Measurements from ENCODE around the gene GEN1.
A peak's percentile ranks its signal among the peaks of the same experiment; 100 is the strongest.

The GEN1 gene

GRCh38 chr2:17814601-17815000 is 60.7 kb downstream of the GEN1 start:
- H4K8ac ChIP-seq (ENCODE audit: low read depth, low read length) = no peak overlapping the region
- H2BK5ac ChIP-seq (ENCODE audit: low read depth, low read length, poor library complexity) = no peak overlapping the region
- H3K4me2 ChIP-seq (ENCODE audit: low read length) = no peak overlapping the region
- no peak overlapping the region for H4K12ac ChIP-seq (ENCODE audit: low read depth, low read length)
- H2BK12ac ChIP-seq (ENCODE audit: low read length) = no peak overlapping the region
- no peak overlapping the region for H4K91ac ChIP-seq (ENCODE audit: low read depth, low read length)
- H2AK5ac ChIP-seq (ENCODE audit: low read length) = no peak overlapping the region
- no peaks in the 10 kb centered on the region for H3K27me3 ChIP-seq (ENCODE audit: insufficient read depth, low read length)
- H3K27ac ChIP-seq (ENCODE audit: low read depth, low read length) = no peak overlapping the region
- H3K14ac ChIP-seq (ENCODE audit: low read length) = no peak overlapping the region
- H2BK120ac ChIP-seq (ENCODE audit: insufficient read depth, low read length, poor library complexity) = no peak overlapping the region
- H3K18ac ChIP-seq (ENCODE audit: low read length) = no peak overlapping the region
- no CpG with 5 or more reads among the region's 1 CpG for WGBS (ENCODE audit: extremely low coverage, insufficient coverage, insufficient read length)
- no peak for DNase-seq
- H3K79me1 ChIP-seq (ENCODE audit: low read length) = peaks cover 2% of the 10 kb centered on the region
- H2AFZ ChIP-seq (ENCODE audit: insufficient read depth, low read length, poor library complexity) = no peak overlapping the region
- H3K23ac ChIP-seq (ENCODE audit: low read length) = no peak overlapping the region
- H3K9me3 ChIP-seq (ENCODE audit: insufficient read depth, low read depth, low read length) = no peaks in the 10 kb centered on the region
- H3K4me3 ChIP-seq (ENCODE audit: low read depth, low read length) = no peak overlapping the region
- no peak overlapping the region for H3K4ac ChIP-seq (ENCODE audit: low read depth, low read length)
- H3K9ac ChIP-seq (ENCODE audit: low read length) = no peak overlapping the region
- no peaks in the 10 kb centered on the region for H3K79me2 ChIP-seq (ENCODE audit: control insufficient read depth, insufficient read depth, low read length, poor library complexity)
- no peaks in the 10 kb centered on the region for H3K36me3 ChIP-seq (ENCODE audit: control insufficient read depth in 1 of 2, insufficient read depth in 2 of 2, low read length in 2 of 2)
- no peaks in the 10 kb centered on the region for H3K4me1 ChIP-seq (ENCODE audit: control insufficient read depth in 1 of 2, insufficient read depth in 2 of 2, low read length in 2 of 2)

- H4K91ac ChIP-seq (ENCODE audit: low read depth, low read length) = peak overlapping the region; percentile 81
- H3K18ac ChIP-seq (ENCODE audit: low read length) = no peak overlapping the region
- H2AK5ac ChIP-seq (ENCODE audit: low read length) = no peak overlapping the region
- H3K27ac ChIP-seq (ENCODE audit: low read depth, low read length) = no peak overlapping the region
- peak overlapping the region; percentile 63 for H3K14ac ChIP-seq (ENCODE audit: low read length)
- no peaks in the 10 kb centered on the region for H3K4me1 ChIP-seq (ENCODE audit: control insufficient read depth in 1 of 2, insufficient read depth in 2 of 2, low read length in 2 of 2)
- no peak overlapping the region for H2AFZ ChIP-seq (ENCODE audit: insufficient read depth, low read length, poor library complexity)
- no peak overlapping the region for H3K4ac ChIP-seq (ENCODE audit: low read depth, low read length)
- H4K8ac ChIP-seq (ENCODE audit: low read depth, low read length) = peak overlapping the region; percentile 68
- H4K12ac ChIP-seq (ENCODE audit: low read depth, low read length) = peak overlapping the region; percentile 70
- no peak overlapping the region for H2BK12ac ChIP-seq (ENCODE audit: low read length)
- DNase-seq = no peak
- no peaks in the 10 kb centered on the region for H3K79me2 ChIP-seq (ENCODE audit: control insufficient read depth, insufficient read depth, low read length, poor library complexity)
- H3K9ac ChIP-seq (ENCODE audit: low read length) = no peak overlapping the region
- peaks cover 2% of the 10 kb centered on the region for H3K79me1 ChIP-seq (ENCODE audit: low read length)
- no peak overlapping the region for H3K4me2 ChIP-seq (ENCODE audit: low read length)
- peak overlapping the region; percentile 35 for H2BK120ac ChIP-seq (ENCODE audit: insufficient read depth, low read length, poor library complexity)
- no peaks in the 10 kb centered on the region for H3K9me3 ChIP-seq (ENCODE audit: insufficient read depth, low read depth, low read length)
- no peak overlapping the region for H3K23ac ChIP-seq (ENCODE audit: low read length)
- peak overlapping the region; percentile 22 for H2BK5ac ChIP-seq (ENCODE audit: low read depth, low read length, poor library complexity)
- no CpG with 5 or more reads among the region's 8 CpGs for WGBS (ENCODE audit: extremely low coverage, insufficient coverage, insufficient read length)
- no peaks in the 10 kb centered on the region for H3K27me3 ChIP-seq (ENCODE audit: insufficient read depth, low read length)
- H3K4me3 ChIP-seq (ENCODE audit: low read depth, low read length) = no peak overlapping the region
- H3K36me3 ChIP-seq (ENCODE audit: control insufficient read depth in 1 of 2, insufficient read depth in 2 of 2, low read length in 2 of 2) = no peaks in the 10 kb centered on the region
Measured at GRCh38 chr2:17815468-17816184, 61.7 kb downstream of the GEN1 start.

GRCh38 chr2:17816396-17817245 is 62.7 kb downstream of the GEN1 start, which contains the start of gene MSGN1:
Gene MSGN1 (plus strand): TSS chr2:17816460. CDS start chr2:17816519, 59 bp downstream.
- Histone ChIP-seq H4K91ac (ENCODE audit: low read depth, low read length) (peak within 1 kb of the TSS; percentile 81), H2BK5ac (ENCODE audit: low read depth, low read length, poor library complexity) (peak within 1 kb of the TSS; percentile 22), H2BK120ac (ENCODE audit: insufficient read depth, low read length, poor library complexity) (peak within 1 kb of the TSS; percentile 35), H2AK5ac (ENCODE audit: low read length) (no peak within 1 kb of the TSS), H3K79me1 (ENCODE audit: low read length) (peaks cover 2% of the 10 kb centered on the region), H3K79me2 (ENCODE audit: control insufficient read depth, insufficient read depth, low read length, poor library complexity) (no peaks in the 10 kb centered on the region), H3K4ac (ENCODE audit: low read depth, low read length) (no peak within 1 kb of the TSS), H4K8ac (ENCODE audit: low read depth, low read length) (peak within 1 kb of the TSS; percentile 68), H2BK12ac (ENCODE audit: low read length) (no peak within 1 kb of the TSS), H4K12ac (ENCODE audit: low read depth, low read length) (peak within 1 kb of the TSS; percentile 70), H3K14ac (ENCODE audit: low read length) (peak within 1 kb of the TSS; percentile 63), H3K4me1 (ENCODE audit: control insufficient read depth in 1 of 2, insufficient read depth in 2 of 2, low read length in 2 of 2) (no peaks in the 10 kb centered on the region), H3K9ac (ENCODE audit: low read length) (no peak within 1 kb of the TSS), H3K27ac (ENCODE audit: low read depth, low read length) (no peak within 1 kb of the TSS), H3K18ac (ENCODE audit: low read length) (no peak within 1 kb of the TSS), H2AFZ (ENCODE audit: insufficient read depth, low read length, poor library complexity) (no peak within 1 kb of the TSS), H3K36me3 (ENCODE audit: control insufficient read depth in 1 of 2, insufficient read depth in 2 of 2, low read length in 2 of 2) (no peaks in the 10 kb centered on the region), H3K4me3 (ENCODE audit: low read depth, low read length) (no peak within 1 kb of the TSS), H3K9me3 (ENCODE audit: insufficient read depth, low read depth, low read length) (no peaks in the 10 kb centered on the region), H3K27me3 (ENCODE audit: insufficient read depth, low read length) (no peaks in the 10 kb centered on the region), H3K23ac (ENCODE audit: low read length) (no peak within 1 kb of the TSS), H3K4me2 (ENCODE audit: low read length) (no peak within 1 kb of the TSS)
- no peak for DNase-seq
- WGBS (ENCODE audit: extremely low coverage, insufficient coverage, insufficient read length) = no CpG with 5 or more reads among the region's 26 CpGs

GRCh38 chr2:17818235-17818815 is 64.4 kb downstream of the GEN1 start:
- Histone ChIP-seq H3K27ac (ENCODE audit: low read depth, low read length) (no peak overlapping the region), H3K14ac (ENCODE audit: low read length) (no peak overlapping the region), H3K79me2 (ENCODE audit: control insufficient read depth, insufficient read depth, low read length, poor library complexity) (no peaks in the 10 kb centered on the region), H3K4me3 (ENCODE audit: low read depth, low read length) (no peak overlapping the region), H2AK5ac (ENCODE audit: low read length) (no peak overlapping the region), H4K8ac (ENCODE audit: low read depth, low read length) (no peak overlapping the region), H3K36me3 (ENCODE audit: control insufficient read depth in 1 of 2, insufficient read depth in 2 of 2, low read length in 2 of 2) (no peaks in the 10 kb centered on the region), H3K23ac (ENCODE audit: low read length) (no peak overlapping the region), H3K4me2 (ENCODE audit: low read length) (no peak overlapping the region), H3K79me1 (ENCODE audit: low read length) (peaks cover 2% of the 10 kb centered on the region), H3K9me3 (ENCODE audit: insufficient read depth, low read depth, low read length) (no peaks in the 10 kb centered on the region), H4K91ac (ENCODE audit: low read depth, low read length) (no peak overlapping the region), H3K27me3 (ENCODE audit: insufficient read depth, low read length) (no peaks in the 10 kb centered on the region), H3K9ac (ENCODE audit: low read length) (no peak overlapping the region), H3K4me1 (ENCODE audit: control insufficient read depth in 1 of 2, insufficient read depth in 2 of 2, low read length in 2 of 2) (peaks cover 0 to 5% of the 10 kb centered on the region in 2 experiments), H3K18ac (ENCODE audit: low read length) (no peak overlapping the region), H3K4ac (ENCODE audit: low read depth, low read length) (no peak overlapping the region), H2AFZ (ENCODE audit: insufficient read depth, low read length, poor library complexity) (no peak overlapping the region), H2BK5ac (ENCODE audit: low read depth, low read length, poor library complexity) (no peak overlapping the region), H2BK12ac (ENCODE audit: low read length) (no peak overlapping the region), H2BK120ac (ENCODE audit: insufficient read depth, low read length, poor library complexity) (no peak overlapping the region), H4K12ac (ENCODE audit: low read depth, low read length) (no peak overlapping the region)
- WGBS (ENCODE audit: extremely low coverage, insufficient coverage, insufficient read length) = no CpG with 5 or more reads among the region's 2 CpGs
- DNase-seq = no peak
